IMR-90 (cell line): ENCODE results near the gene RBM5. TPM values are rescaled to one million over a fixed set of nuclear protein-coding genes. Genes with fewer than 3 reads are reported as not detected.

Source experiments
- ATAC-seq: fragments of 200-7000 bp; cut with Tn5 transposase; 2 replicates; pipeline ENCODE4 v1.9.1; 2020; ENCODE audit warnings: low read depth, mild to moderate bottlenecking, moderate library complexity
- BruUV-seq: library from RNA; stranded (reverse); fragments of 400-500 nt; replicated peaks from 2 replicates; lab custom pipeline; 2021; lab: Mats Ljungman, UMichigan
- CTCF ChIA-PET: fragments of 300-600 bp; formaldehyde crosslinking; extraction: SDS; loops from one replicate; lab custom pipeline; 2021; ENCODE audit warnings: antibody characterized with exemption; lab: Yijun Ruan, JAX
- POLR2A ChIA-PET: fragments of 300-600 bp; sonication (Branson Sonifier 250); formaldehyde crosslinking; loops from one replicate; lab custom pipeline; 2022; ENCODE audit warnings: antibody characterized with exemption; ENCODE audit not compliant: unreplicated experiment; lab: Charles Lee
- DNase-seq: peaks from one replicate; pipeline ENCODE4 v3.0.0; 2013
- H2AFZ ChIP-seq: replicated peaks from 2 replicates; pipeline ENCODE3; 2013; ENCODE audit warnings: low read length, mild to moderate bottlenecking; ENCODE audit not compliant: poor library complexity
- H2AK5ac ChIP-seq: 2 replicates; pipeline ENCODE4 v1.6.1; 2013; ENCODE audit warnings: low read depth, low read length, inconsistent platforms
- H2AK9ac ChIP-seq: replicated peaks from 2 replicates; pipeline ENCODE3; 2013; ENCODE audit warnings: mild to moderate bottlenecking, low read depth, low read length, moderate library complexity; ENCODE audit not compliant: poor library complexity
- H2BK120ac ChIP-seq: 2 replicates; pipeline ENCODE4 v1.6.1; 2013; ENCODE audit warnings: low read depth, low read length, inconsistent platforms
- H2BK15ac ChIP-seq: 3 replicates; pipeline ENCODE4 v1.6.1; 2013; ENCODE audit warnings: low read depth, low read length, inconsistent platforms
- H2BK20ac ChIP-seq: 2 replicates; pipeline ENCODE4 v1.6.1; 2013; ENCODE audit warnings: low read depth, mild to moderate bottlenecking, inconsistent platforms, low read length, moderate library complexity
- H2BK5ac ChIP-seq: 2 replicates; pipeline ENCODE4 v1.6.1; 2013; ENCODE audit warnings: mild to moderate bottlenecking, low read depth, low read length, inconsistent platforms; ENCODE audit not compliant: poor library complexity, severe bottlenecking
- H3K14ac ChIP-seq: replicated peaks from 2 replicates; pipeline ENCODE4 v1.6.1; 2013; ENCODE audit warnings: low read depth, low read length, inconsistent platforms
- H3K18ac ChIP-seq: 2 replicates; pipeline ENCODE4 v1.6.1; 2013; ENCODE audit warnings: low read depth, low read length, control low read depth
- H3K23ac ChIP-seq: 2 replicates; pipeline ENCODE4 v1.6.1; 2013; ENCODE audit warnings: low read depth, low read length, inconsistent platforms
- H3K27ac ChIP-seq: 2 replicates; pipeline ENCODE4 v1.5.1; 2013; ENCODE audit warnings: mild to moderate bottlenecking, control low read depth, low read length; ENCODE audit not compliant: insufficient read depth
- H3K27me3 ChIP-seq: 2 replicates; pipeline ENCODE4 v1.6.1; 2013; ENCODE audit warnings: low read length; ENCODE audit not compliant: control insufficient read depth, insufficient read depth
- H3K36me3 ChIP-seq: 2 replicates; pipeline ENCODE4 v1.6.1; 2013; ENCODE audit warnings: low read length, mixed read lengths; ENCODE audit not compliant: control insufficient read depth, insufficient read depth
- H3K4ac ChIP-seq: 2 replicates; pipeline ENCODE4 v1.6.1; 2013; ENCODE audit warnings: low read depth, low read length, inconsistent platforms
- H3K4me1 ChIP-seq: 2 replicates; pipeline ENCODE4 v1.6.1; 2013; ENCODE audit warnings: low read length, mixed read lengths; ENCODE audit not compliant: control insufficient read depth, insufficient read depth
- H3K4me2 ChIP-seq: 2 replicates; pipeline ENCODE4 v1.6.1; 2013; ENCODE audit warnings: low read depth, mild to moderate bottlenecking, control low read depth, low read length, moderate library complexity
- H3K4me3 ChIP-seq: 2 replicates; pipeline ENCODE4 v1.5.1; 2013; ENCODE audit warnings: low read depth, mild to moderate bottlenecking, control low read depth, low read length, moderate library complexity; ENCODE audit not compliant: insufficient read depth
- H3K56ac ChIP-seq: 2 replicates; pipeline ENCODE4 v1.6.1; 2013; ENCODE audit warnings: low read length, inconsistent platforms; ENCODE audit not compliant: insufficient read depth; ENCODE audit errors: extremely low read depth
- H3K79me1 ChIP-seq, 2 experiments: 2 replicates each; pipeline ENCODE4 v1.6.1; 2013; ENCODE audit warnings: low read length in 2 of 2, inconsistent platforms in 1 of 2, low read depth in 1 of 2
- H3K9ac ChIP-seq: 2 replicates; pipeline ENCODE4 v1.6.1; 2013; ENCODE audit warnings: low read depth, low read length, control low read depth
- H3K9me1 ChIP-seq: 2 replicates; pipeline ENCODE4 v1.6.1; 2013; ENCODE audit warnings: low read length, inconsistent platforms; ENCODE audit not compliant: insufficient read depth
- H3K9me3 ChIP-seq: 2 replicates; pipeline ENCODE4 v1.6.1; 2013; ENCODE audit warnings: low read length; ENCODE audit not compliant: control insufficient read depth, insufficient read depth
- H4K20me1 ChIP-seq: 2 replicates; pipeline ENCODE4 v1.6.1; 2013; ENCODE audit warnings: low read length, inconsistent platforms; ENCODE audit not compliant: insufficient read depth
- H4K5ac ChIP-seq: 2 replicates; pipeline ENCODE4 v1.6.1; 2013; ENCODE audit warnings: mild to moderate bottlenecking, low read depth, low read length, control low read depth
- H4K8ac ChIP-seq, 2 experiments: 2 replicates each; pipeline ENCODE4 v1.6.1; 2013; ENCODE audit warnings: low read depth in 2 of 2, low read length in 2 of 2, control low read depth in 1 of 2, inconsistent platforms in 1 of 2
- H4K91ac ChIP-seq: 2 replicates; pipeline ENCODE4 v1.6.1; 2013; ENCODE audit warnings: low read depth, low read length, inconsistent platforms; ENCODE audit not compliant: insufficient read depth
- BHLHE40 ChIP-seq: fragments of 150-350 bp; IDR thresholded peaks from 2 replicates; pipeline ENCODE4 v1.6.1; 2016; ENCODE audit warnings: mild to moderate bottlenecking, low read depth, low read length
- CEBPB ChIP-seq: IDR thresholded peaks from 2 replicates; pipeline ENCODE4 v1.6.1; 2012; ENCODE audit warnings: low read depth, low read length, improper control_type of control experiment
- ELK1 ChIP-seq: fragments of 150-350 bp; IDR thresholded peaks from 2 replicates; pipeline ENCODE4 v1.6.1; 2016; ENCODE audit warnings: low read depth, mild to moderate bottlenecking, low read length, moderate library complexity, borderline replicate concordance
- FOS ChIP-seq: fragments of 150-350 bp; IDR thresholded peaks from 2 replicates; pipeline ENCODE4 v1.6.1; 2016; ENCODE audit warnings: low read depth, low read length
- NFE2L2 ChIP-seq: fragments of 150-350 bp; IDR thresholded peaks from 2 replicates; pipeline ENCODE4 v1.6.1; 2016; ENCODE audit warnings: low read depth, mild to moderate bottlenecking, low read length
- POLR2A ChIP-seq: IDR thresholded peaks from 2 replicates; pipeline ENCODE4 v1.6.1; 2012; ENCODE audit warnings: mild to moderate bottlenecking, low read depth, low read length
- RAD21 ChIP-seq: IDR thresholded peaks from 2 replicates; pipeline ENCODE4 v1.6.1; 2012; ENCODE audit warnings: low read length, improper control_type of control experiment
- whole genome bisulfite sequencing, 2 experiments: methylation state at CpG; one replicate each; pipeline versions ENCODE4 v1.1.5 to v1.1.7; 2013; ENCODE audit warnings: missing lambda C conversion rate in 2 of 2; ENCODE audit not compliant: insufficient read length in 1 of 2; ENCODE audit errors: extremely low coverage in 2 of 2; 5-methylcytosine and 5-hydroxymethylcytosine counted together
- dilution Hi-C: fragments of 300-500 bp; cut with HindIII; formaldehyde crosslinking; loops from one replicate; pipeline ENCODE4 v1.14.3; 2018; ENCODE audit warnings: low sequenced_read_pairs; ENCODE audit not compliant: unreplicated experiment
- in situ Hi-C: fragments of 300-500 bp; cut with MboI; formaldehyde crosslinking; loops from 3 replicates; pipeline ENCODE4 v1.14.3; 2019; ENCODE audit warnings: low sequenced_read_pairs, inconsistent platforms, mixed read lengths
- intact Hi-C: fragments of 100-400 bp; cut with micrococcal nuclease; formaldehyde crosslinking; loops from 2 replicates; pipeline ENCODE4 v1.10.0; 2022
- polyA plus RNA-seq, 3 experiments: library from polyadenylated mRNA; depleted of rRNA; stranded (reverse); fragments of >200 nt; gene quantifications; 2 replicates each; pipeline ENCODE4 v1.2.3, GENCODE V29; 2012; ENCODE audit warnings: low replicate concordance in 1 of 3
- total RNA-seq: library from RNA; depleted of rRNA; stranded (reverse); fragments of >200 nt; gene quantifications from 2 replicates; pipeline ENCODE4 v1.2.3, GENCODE V29; 2012

The RBM5 gene
- total and polyA plus RNA-seq, 2 of the 4 experiments (the other 2 are of a cell fraction), result 121 to 155 TPM

GRCh38 chr3:50136714-50137405 lies 48.1 kb downstream of the RBM5 start:
- no peaks in the 10 kb centered on the region for H4K20me1 ChIP-seq
- H3K4ac ChIP-seq, result no peak overlapping the region
- TF ChIP-seq ELK1, result no peak
- no peak for TF ChIP-seq RAD21
- no peak for TF ChIP-seq CEBPB
- TF ChIP-seq FOS, result no peak
- TF ChIP-seq POLR2A, result no peak
- TF ChIP-seq NFE2L2, result no peak
- TF ChIP-seq BHLHE40, result no peak
- no peak overlapping the region for H3K23ac ChIP-seq
- no peak overlapping the region for H4K5ac ChIP-seq
- no peak overlapping the region for H3K4me3 ChIP-seq
- no peaks in the 10 kb centered on the region for H3K36me3 ChIP-seq
- peak; percentile 28; the same call in 1 of the 2 replicates for ATAC-seq
- no peak overlapping the region for H2BK5ac ChIP-seq
- peaks cover 11% of the 10 kb centered on the region; the same call in 1 of the 2 replicates for H3K27me3 ChIP-seq
- no peak overlapping the region for H3K4me2 ChIP-seq
- no peak overlapping the region for H2AK5ac ChIP-seq
- ChIA-PET CTCF (no interaction called here), POLR2A (no interaction called here)
- H3K9ac ChIP-seq, result no peak overlapping the region
- dilution Hi-C loops, result no loop called here
- H4K8ac ChIP-seq, result no peak overlapping the region
- no peak overlapping the region for H4K91ac ChIP-seq
- H3K9me1 ChIP-seq, result peaks cover 11% of the 10 kb centered on the region; the same call in 1 of the 2 replicates
- intact Hi-C loops, result no loop called here
- H3K4me1 ChIP-seq, result peaks cover 11% of the 10 kb centered on the region
- DNase-seq, result no peak
- H2BK15ac ChIP-seq, result no peak overlapping the region
- H3K9me3 ChIP-seq, result no peaks in the 10 kb centered on the region
- 0% methylated on average over 2 of the region's 6 CpGs; no CpG with 5 or more reads in 1 of the 2 experiments for WGBS, 2 experiments
- H2AFZ ChIP-seq, result no peak overlapping the region
- H3K27ac ChIP-seq, result no peak overlapping the region
- no peak overlapping the region for H2BK120ac ChIP-seq
- no TSS peak for BruUV-seq
- H3K14ac ChIP-seq, result no peak overlapping the region
- no peak overlapping the region for H2BK20ac ChIP-seq
- H3K18ac ChIP-seq, result no peak overlapping the region
- H3K79me1 ChIP-seq, result no peaks in the 10 kb centered on the region
- in situ Hi-C loops, result no loop called here
- peak overlapping the region; percentile 33 for H2AK9ac ChIP-seq
- H3K56ac ChIP-seq, result no peak overlapping the region
